GM18909 (cell line): ENCODE data around the gene BBS7.
A peak's percentile ranks its signal among the peaks of the same experiment; 100 is the strongest.

Experiments used
- ATAC-seq: cut with Tn5 transposase; IDR thresholded peaks from one replicate; pipeline ENCODE4 v1.9.1; 2021; ENCODE audit warnings: mild to moderate bottlenecking; ENCODE audit not compliant: unreplicated experiment, poor library complexity

BBS7 gene

GRCh38 chr4:121829511-121829910, 40.8 kb downstream of the BBS7 start:
- no peak for ATAC-seq

GRCh38 chr4:121827853-121828252, 42.4 kb downstream of the BBS7 start:
- ATAC-seq, result no peak

- no peak for ATAC-seq
These were observed 45.3 kb downstream of the BBS7 start for GRCh38 chr4:121824950-121825349.

- no peak for ATAC-seq
These were observed 46.1 kb downstream of the BBS7 start for GRCh38 chr4:121824171-121824527.

- ATAC-seq, result peak; percentile 95
These were observed 46.6 kb downstream of the BBS7 start, which contains the start of gene CCNA2 for GRCh38 chr4:121823505-121824170. CCNA2 (minus strand) TSS chr4:121823883; CDS start chr4:121823628, 255 bp downstream.

- ATAC-seq, result peak; percentile 53
These were observed 47.3 kb downstream of the BBS7 start for GRCh38 chr4:121822796-121823504.

GRCh38 chr4:121822047-121822446, 48.2 kb downstream of the BBS7 start:
- no peak for ATAC-seq

- ATAC-seq, result no peak
These were observed 50.9 kb downstream of the BBS7 start for GRCh38 chr4:121819216-121819965.

- ATAC-seq, result no peak
These were observed 52.1 kb downstream of the BBS7 start for GRCh38 chr4:121818215-121818614.

GRCh38 chr4:121817701-121818100, 52.6 kb downstream of the BBS7 start:
- no peak for ATAC-seq

- ATAC-seq, result no peak
These were observed 53.3 kb downstream of the BBS7 start for GRCh38 chr4:121817006-121817405.

- ATAC-seq, result no peak
These were observed 55.5 kb downstream of the BBS7 start for GRCh38 chr4:121814756-121815155.

GRCh38 chr4:121811122-121811521, 59.2 kb downstream of the BBS7 start:
- no peak for ATAC-seq

- ATAC-seq, result no peak
These were observed 63.9 kb downstream of the BBS7 start for GRCh38 chr4:121806411-121806810.

GRCh38 chr4:121801715-121802075, 68.6 kb downstream of the BBS7 start:
- no peak for ATAC-seq

- ATAC-seq, result peak; percentile 87
These were observed 69.1 kb downstream of the BBS7 start, which contains the start of gene EXOSC9 for GRCh38 chr4:121800961-121801714. EXOSC9 (plus strand) TSS chr4:121801323; CDS start chr4:121801425, 102 bp downstream.

GRCh38 chr4:121800638-121800960, 69.7 kb downstream of the BBS7 start:
- peak; percentile 23 for ATAC-seq

GRCh38 chr4:121799867-121800501, 70.3 kb downstream of the BBS7 start:
- no peak for ATAC-seq

- ATAC-seq, result no peak
These were observed 71.0 kb downstream of the BBS7 start for GRCh38 chr4:121799208-121799823.

GRCh38 chr4:121796283-121796682, 74.0 kb downstream of the BBS7 start:
- ATAC-seq, result no peak
